GM19025 (cell line): ENCODE data around the gene TENT5A.

ENCODE experiments used
- ATAC-seq: cut with Tn5 transposase; IDR thresholded peaks from one replicate; pipeline ENCODE4 v1.9.1; 2021; ENCODE audit warnings: mild to moderate bottlenecking, low read depth, moderate library complexity; ENCODE audit not compliant: unreplicated experiment

TENT5A gene

GRCh38 chr6:81772741-81773140 is 20.3 kb upstream of the TENT5A start:
- ATAC-seq: peak; percentile 98

- no peak for ATAC-seq
These were observed 18.6 kb upstream of the TENT5A start for GRCh38 chr6:81771097-81771496.

GRCh38 chr6:81770381-81770780 is 17.9 kb upstream of the TENT5A start:
- ATAC-seq: no peak

GRCh38 chr6:81769824-81770223 is 17.3 kb upstream of the TENT5A start:
- ATAC-seq: no peak

GRCh38 chr6:81768150-81768942 is 15.9 kb upstream of the TENT5A start:
- no peak for ATAC-seq

- ATAC-seq: peak; percentile 10
These were observed 14.8 kb upstream of the TENT5A start for GRCh38 chr6:81767163-81767891.

GRCh38 chr6:81766482-81767069 is 14.1 kb upstream of the TENT5A start:
- peak; percentile 59 for ATAC-seq

GRCh38 chr6:81764531-81764930 is 12.1 kb upstream of the TENT5A start:
- ATAC-seq: no peak

- no peak for ATAC-seq
These were observed 11.5 kb upstream of the TENT5A start for GRCh38 chr6:81763968-81764367.

- ATAC-seq: no peak
These were observed 10.6 kb upstream of the TENT5A start for GRCh38 chr6:81763051-81763450.

GRCh38 chr6:81762606-81763005 is 10.1 kb upstream of the TENT5A start:
- no peak for ATAC-seq

- ATAC-seq: no peak
These were observed 9.7 kb upstream of the TENT5A start for GRCh38 chr6:81762132-81762531.

- no peak for ATAC-seq
These were observed 8.7 kb upstream of the TENT5A start for GRCh38 chr6:81761197-81761596.

GRCh38 chr6:81759782-81760181 is 7.3 kb upstream of the TENT5A start:
- ATAC-seq: peak; percentile 57

- no peak for ATAC-seq
These were observed 5.7 kb upstream of the TENT5A start for GRCh38 chr6:81758221-81758620.

- no peak for ATAC-seq
These were observed 4.2 kb upstream of the TENT5A start for GRCh38 chr6:81756690-81757089.

- ATAC-seq: no peak
These were observed 3.1 kb upstream of the TENT5A start for GRCh38 chr6:81755551-81755950.

- ATAC-seq: no peak
These were observed 2.4 kb upstream of the TENT5A start for GRCh38 chr6:81754906-81755305.

GRCh38 chr6:81753711-81754577 is 1.5 kb upstream of the TENT5A start:
- peak; percentile 35 for ATAC-seq

- peak; percentile 59 for ATAC-seq
These were observed 635 bp upstream of the TENT5A start for GRCh38 chr6:81752921-81753710.
